Measurements from ENCODE around the gene ZBTB16. TPM values are rescaled to one million over a fixed set of nuclear protein-coding genes. Genes with fewer than 3 reads are reported as not detected.

ZBTB16 gene
- total RNA-seq, 4 donors from 2014 or later = 10.4 to 137 (median 18.8) TPM

DNA sequence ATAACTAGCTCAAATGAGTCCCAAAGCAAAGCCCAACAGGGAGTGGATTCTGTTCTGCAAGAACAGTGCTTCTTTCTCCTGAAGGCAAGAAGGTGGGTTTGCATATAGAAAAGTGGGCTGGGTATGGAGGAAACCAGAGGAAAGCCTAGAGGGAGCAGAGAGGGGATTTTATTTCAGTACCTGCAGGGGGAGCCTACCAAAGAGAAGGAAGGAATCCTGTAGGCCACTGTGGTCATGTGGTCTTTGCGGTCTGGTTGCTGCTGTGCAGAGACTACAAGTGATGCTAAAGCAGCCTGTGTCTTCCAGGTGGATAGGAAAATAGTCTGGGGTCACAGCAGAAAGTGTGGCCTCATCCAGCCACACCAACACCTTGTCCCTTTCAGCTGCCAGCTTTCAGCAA lies 33.2 kb upstream of the ZBTB16 start:
- H3K27ac ChIP-seq = no peak overlapping the region
- intact Hi-C loops (cut with DNase I) = no loop called here
- H3K4me3 ChIP-seq = no peak overlapping the region
- no peaks in the 10 kb centered on the region for H3K36me3 ChIP-seq
- H3K4me1 ChIP-seq = no peaks in the 10 kb centered on the region
- no peaks in the 10 kb centered on the region for H3K9me3 ChIP-seq
- peaks cover 0 to 32% (median 0%) of the 10 kb centered on the region in 4 donors for H3K27me3 ChIP-seq
- TF ChIP-seq, protein P1, sequence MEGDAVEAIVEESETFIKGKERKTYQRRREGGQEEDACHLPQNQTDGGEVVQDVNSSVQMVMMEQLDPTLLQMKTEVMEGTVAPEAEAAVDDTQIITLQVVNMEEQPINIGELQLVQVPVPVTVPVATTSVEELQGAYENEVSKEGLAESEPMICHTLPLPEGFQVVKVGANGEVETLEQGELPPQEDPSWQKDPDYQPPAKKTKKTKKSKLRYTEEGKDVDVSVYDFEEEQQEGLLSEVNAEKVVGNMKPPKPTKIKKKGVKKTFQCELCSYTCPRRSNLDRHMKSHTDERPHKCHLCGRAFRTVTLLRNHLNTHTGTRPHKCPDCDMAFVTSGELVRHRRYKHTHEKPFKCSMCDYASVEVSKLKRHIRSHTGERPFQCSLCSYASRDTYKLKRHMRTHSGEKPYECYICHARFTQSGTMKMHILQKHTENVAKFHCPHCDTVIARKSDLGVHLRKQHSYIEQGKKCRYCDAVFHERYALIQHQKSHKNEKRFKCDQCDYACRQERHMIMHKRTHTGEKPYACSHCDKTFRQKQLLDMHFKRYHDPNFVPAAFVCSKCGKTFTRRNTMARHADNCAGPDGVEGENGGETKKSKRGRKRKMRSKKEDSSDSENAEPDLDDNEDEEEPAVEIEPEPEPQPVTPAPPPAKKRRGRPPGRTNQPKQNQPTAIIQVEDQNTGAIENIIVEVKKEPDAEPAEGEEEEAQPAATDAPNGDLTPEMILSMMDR (IDR thresholded peaks at IDR 0.05) = no peak
- no peak for TF ChIP-seq POLR2A (IDR thresholded peaks at IDR 0.05)
- WGBS, 2 donors = 44 to 56% methylated on average over 1 of the region's 1 CpG
- DNase-seq = no peak

- Histone ChIP-seq H3K4me3 (no peak overlapping the region), H3K4me1 (no peaks in the 10 kb centered on the region), H3K36me3 (no peaks in the 10 kb centered on the region), H3K9me3 (no peaks in the 10 kb centered on the region), H3K27me3 (peaks cover 0 to 39% (median 0%) of the 10 kb centered on the region in 4 donors), H3K27ac (no peak overlapping the region)
- intact Hi-C loops (cut with DNase I) = no loop called here
- DNase-seq = no peak
- WGBS, 2 donors = 79 to 93% methylated on average over 5 to 11 of the region's 11 CpGs
- no peak for TF ChIP-seq POLR2A (IDR thresholded peaks at IDR 0.05)
- TF ChIP-seq, protein P1 (IDR thresholded peaks at IDR 0.05) = no peak
These were observed 32.1 kb upstream of the ZBTB16 start for GRCh38 chr11:114027391-114027790.

- no peak overlapping the region for H3K4me3 ChIP-seq
- H3K9me3 ChIP-seq = no peaks in the 10 kb centered on the region
- TF ChIP-seq, protein P1 (IDR thresholded peaks at IDR 0.05) = no peak
- no peak for TF ChIP-seq POLR2A (IDR thresholded peaks at IDR 0.05)
- 54 to 72% methylated on average over 4 of the region's 4 CpGs for WGBS, 2 donors
- H3K36me3 ChIP-seq = no peaks in the 10 kb centered on the region
- no peak overlapping the region for H3K27ac ChIP-seq
- H3K27me3 ChIP-seq = peaks cover 0 to 39% (median 0%) of the 10 kb centered on the region in 4 donors
- no peaks in the 10 kb centered on the region for H3K4me1 ChIP-seq
- DNase-seq = no peak
- intact Hi-C loops (cut with DNase I) = no loop called here
These were observed 31.6 kb upstream of the ZBTB16 start for GRCh38 chr11:114027926-114028325.

DNA sequence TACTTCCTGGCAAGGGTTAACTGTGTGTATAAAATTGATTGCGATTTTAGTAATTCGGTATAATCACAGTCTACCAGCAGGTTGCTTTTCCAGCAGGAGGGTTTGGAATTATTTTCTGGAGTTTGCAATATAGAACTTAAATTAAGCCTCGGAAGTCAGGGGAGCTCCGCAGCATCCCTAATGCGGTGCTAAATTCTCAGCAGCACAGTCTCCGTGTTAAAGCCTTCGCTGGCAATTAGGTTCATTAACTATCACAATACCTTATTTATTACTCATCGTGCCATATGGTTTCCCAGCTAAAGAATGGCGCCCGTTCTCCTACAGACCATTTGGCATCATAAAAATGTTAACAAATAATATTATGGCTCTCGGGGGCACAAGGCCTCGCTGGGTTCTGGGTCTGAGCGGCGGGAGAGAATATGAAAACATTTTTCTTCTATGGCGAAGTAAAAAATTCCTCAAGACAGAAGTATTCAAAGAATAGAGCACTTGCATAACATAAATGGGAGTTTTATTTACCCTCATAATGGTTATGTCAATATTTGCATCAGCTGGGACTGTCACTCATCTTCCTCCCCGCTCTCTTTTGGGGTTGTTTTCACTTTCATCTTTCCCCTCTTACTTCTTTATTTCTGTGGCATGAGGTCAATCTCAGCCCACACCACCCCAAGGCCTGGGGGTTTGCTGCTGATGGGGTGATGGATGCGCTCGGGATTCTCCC lies 28.1 kb upstream of the ZBTB16 start:
- Histone ChIP-seq H3K27ac (no peak overlapping the region), H3K4me3 (no peak overlapping the region), H3K4me1 (peaks cover 0 to 9% (median 6%) of the 10 kb centered on the region in 3 donors), H3K9me3 (no peaks in the 10 kb centered on the region), H3K36me3 (no peaks in the 10 kb centered on the region), H3K27me3 (peaks cover 0 to 47% (median 1%) of the 10 kb centered on the region in 4 donors)
- intact Hi-C loops (cut with DNase I) = loop anchor here (5.0 kb wide), 1 partner anchor 231 kb away; no protein-coding TSS in a partner anchor
- TF ChIP-seq, protein P1 (IDR thresholded peaks at IDR 0.05) = no peak
- TF ChIP-seq POLR2A (IDR thresholded peaks at IDR 0.05) = no peak
- WGBS, 2 donors = 78 to 84% methylated on average over 18 of the region's 18 CpGs
- no peak for DNase-seq

GRCh38 chr11:114031967-114032320 lies 27.6 kb upstream of the ZBTB16 start:
- no peak for DNase-seq
- intact Hi-C loops (cut with DNase I) = loop anchor here (5.0 kb wide), 1 partner anchor 230 kb away; no protein-coding TSS in a partner anchor

More at GRCh38 chr11:114031967-114032320, 27.6 kb upstream of the ZBTB16 start:
- Histone ChIP-seq H3K4me3 (no peak overlapping the region), H3K4me1 (peaks cover 0 to 14% (median 8%) of the 10 kb centered on the region in 3 donors), H3K36me3 (no peaks in the 10 kb centered on the region), H3K9me3 (no peaks in the 10 kb centered on the region), H3K27me3 (peaks cover 0 to 48% (median 1%) of the 10 kb centered on the region in 4 donors), H3K27ac (no peak overlapping the region)
- TF ChIP-seq POLR2A (IDR thresholded peaks at IDR 0.05) = no peak
- TF ChIP-seq, protein P1 (IDR thresholded peaks at IDR 0.05) = no peak
- WGBS, 2 donors = 64% methylated on average over 4 of the region's 5 CpGs; no CpG with 5 or more reads in 1 of the 2 donors

All from esophagus squamous epithelium (tissue), 5 donors.